ENCODE results near the gene GATAD2A. TPM values are rescaled to one million over a fixed set of nuclear protein-coding genes. Genes with fewer than 3 reads are reported as not detected.
A peak's percentile ranks its signal among the peaks of the same experiment; 100 is the strongest.

GATAD2A gene
- total RNA-seq, 1 donor from 2014 or later, result 150 TPM

- Mint-ChIP-seq H3K27me3 (ENCODE audit: low read depth) (no peaks in the 10 kb centered on the region), H3K36me3 (ENCODE audit: low read depth) (peaks cover 4% of the 10 kb centered on the region), H3K27ac (ENCODE audit: unreplicated experiment) (no peak overlapping the region), H3K4me3 (peak overlapping the region; percentile 2), H3K9me3 (no peaks in the 10 kb centered on the region), H3K4me1 (peaks cover 62% of the 10 kb centered on the region)
- no peak for DNase-seq (ENCODE audit: low read depth, low spot score)
- no peak for TF ChIP-seq CTCF (conservative IDR thresholded peaks at IDR 0.05)
Observed at GRCh38 chr19:19459707-19460251, 54.3 kb downstream of the GATAD2A start.

- Mint-ChIP-seq H3K27ac (ENCODE audit: unreplicated experiment) (peak overlapping the region; percentile 78), H3K4me1 (peaks cover 62% of the 10 kb centered on the region), H3K27me3 (ENCODE audit: low read depth) (no peaks in the 10 kb centered on the region), H3K4me3 (peak overlapping the region; percentile 22), H3K36me3 (ENCODE audit: low read depth) (peaks cover 7% of the 10 kb centered on the region), H3K9me3 (no peaks in the 10 kb centered on the region)
- no peak for DNase-seq (ENCODE audit: low read depth, low spot score)
- TF ChIP-seq CTCF (conservative IDR thresholded peaks at IDR 0.05), result no peak
Observed at GRCh38 chr19:19460258-19460731, 54.8 kb downstream of the GATAD2A start.

- peaks cover 10% of the 10 kb centered on the region for H3K36me3 Mint-ChIP-seq (ENCODE audit: low read depth)
- DNase-seq (ENCODE audit: low read depth, low spot score), result no peak
- peaks cover 62% of the 10 kb centered on the region for H3K4me1 Mint-ChIP-seq
- H3K4me3 Mint-ChIP-seq, result peak overlapping the region; percentile 22
- H3K27me3 Mint-ChIP-seq (ENCODE audit: low read depth), result no peaks in the 10 kb centered on the region
- peak overlapping the region; percentile 78 for H3K27ac Mint-ChIP-seq (ENCODE audit: unreplicated experiment)
- no peak for TF ChIP-seq CTCF (conservative IDR thresholded peaks at IDR 0.05)
- no peaks in the 10 kb centered on the region for H3K9me3 Mint-ChIP-seq
Observed at GRCh38 chr19:19460761-19461265, 55.3 kb downstream of the GATAD2A start.

- H3K4me3 Mint-ChIP-seq, result peak overlapping the region; percentile 0
- H3K4me1 Mint-ChIP-seq, result peaks cover 62% of the 10 kb centered on the region
- H3K36me3 Mint-ChIP-seq (ENCODE audit: low read depth), result peaks cover 14% of the 10 kb centered on the region
- no peak for DNase-seq (ENCODE audit: low read depth, low spot score)
- no peak for TF ChIP-seq CTCF (conservative IDR thresholded peaks at IDR 0.05)
- peak overlapping the region; percentile 78 for H3K27ac Mint-ChIP-seq (ENCODE audit: unreplicated experiment)
- peaks cover 4% of the 10 kb centered on the region for H3K9me3 Mint-ChIP-seq
- H3K27me3 Mint-ChIP-seq (ENCODE audit: low read depth), result no peaks in the 10 kb centered on the region
Observed at GRCh38 chr19:19461306-19461670, 55.8 kb downstream of the GATAD2A start.

GRCh38 chr19:19461671-19462622 lies 56.5 kb downstream of the GATAD2A start:
- Mint-ChIP-seq H3K36me3 (ENCODE audit: low read depth) (peaks cover 21% of the 10 kb centered on the region), H3K4me1 (peaks cover 62% of the 10 kb centered on the region), H3K27ac (ENCODE audit: unreplicated experiment) (peak overlapping the region; percentile 62), H3K4me3 (peak overlapping the region; percentile 11), H3K9me3 (peaks cover 7% of the 10 kb centered on the region), H3K27me3 (ENCODE audit: low read depth) (no peaks in the 10 kb centered on the region)
- no peak for TF ChIP-seq CTCF (conservative IDR thresholded peaks at IDR 0.05)
- peak; percentile 57 for DNase-seq (ENCODE audit: low read depth, low spot score)

Measured in neural crest cell (in vitro differentiated cells).